Left hindlimb (tissue), 1 donor: ENCODE data around the gene RMND1.
"Not testable (repeated sequence)": the region's sequence is repeated elsewhere in the genome, so short reads cannot be mapped to it uniquely, and the experiment has no call there.

ENCODE experiments used
- DNase-seq: peaks from one replicate; pipeline ENCODE4 v3.0.0-alpha.2; 2018

The RMND1 gene

DNA sequence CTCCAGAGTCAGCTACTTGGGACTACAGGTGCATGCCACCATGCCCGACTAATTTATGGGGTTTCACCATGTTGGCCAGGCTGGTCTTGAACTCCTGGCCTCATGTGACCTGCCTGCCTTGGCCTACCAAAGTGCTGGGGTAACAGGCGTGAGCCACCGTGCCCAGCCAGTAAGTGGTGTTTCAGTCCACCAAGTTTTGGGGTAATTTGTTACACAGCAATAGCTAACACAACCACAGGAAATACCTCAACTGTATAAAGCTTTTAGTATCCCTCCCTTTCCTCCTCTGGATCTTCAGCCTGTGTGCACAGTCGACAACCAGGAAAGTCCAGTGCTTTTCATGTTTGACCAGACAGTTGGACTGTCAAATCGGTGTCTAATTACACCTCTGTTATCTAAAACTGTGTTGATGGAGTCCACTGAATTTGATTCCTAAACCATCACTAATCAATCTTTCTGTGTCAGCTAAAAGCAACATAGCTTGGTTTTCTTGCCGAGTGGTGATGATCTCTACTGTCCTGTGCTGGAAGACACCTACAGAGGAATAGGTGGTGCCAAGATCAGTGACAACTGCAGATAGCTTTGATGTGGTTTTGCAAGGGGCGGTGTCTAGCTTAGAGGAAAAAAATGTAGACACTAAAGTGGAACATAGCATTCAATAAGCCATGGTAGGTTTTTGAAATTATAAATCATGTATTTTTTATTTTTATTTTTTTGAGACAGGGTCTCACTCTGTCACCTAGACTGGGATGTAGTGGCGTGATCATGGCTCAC lies 38.4 kb downstream of the RMND1 start:
- no peak for DNase-seq

DNA sequence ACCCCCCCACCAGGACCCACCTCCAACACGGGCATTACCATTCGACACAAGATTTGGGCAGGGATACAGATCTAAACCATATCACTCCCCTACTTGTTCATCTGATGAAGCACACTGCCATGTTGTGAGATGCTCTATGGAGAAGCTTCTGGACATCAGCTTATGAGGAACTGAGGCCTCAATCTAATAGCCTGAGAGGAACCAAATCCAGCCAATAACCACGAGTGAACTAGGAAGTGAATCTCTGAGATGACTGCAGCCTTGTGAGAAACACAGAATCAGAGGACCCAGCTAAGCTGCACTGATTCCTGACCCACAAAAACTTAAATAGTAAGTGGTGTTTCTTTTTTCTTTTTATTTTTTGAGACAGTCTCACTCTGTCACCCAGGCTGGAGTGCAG lies 39.0 kb downstream of the RMND1 start:
- no peak for DNase-seq

DNA sequence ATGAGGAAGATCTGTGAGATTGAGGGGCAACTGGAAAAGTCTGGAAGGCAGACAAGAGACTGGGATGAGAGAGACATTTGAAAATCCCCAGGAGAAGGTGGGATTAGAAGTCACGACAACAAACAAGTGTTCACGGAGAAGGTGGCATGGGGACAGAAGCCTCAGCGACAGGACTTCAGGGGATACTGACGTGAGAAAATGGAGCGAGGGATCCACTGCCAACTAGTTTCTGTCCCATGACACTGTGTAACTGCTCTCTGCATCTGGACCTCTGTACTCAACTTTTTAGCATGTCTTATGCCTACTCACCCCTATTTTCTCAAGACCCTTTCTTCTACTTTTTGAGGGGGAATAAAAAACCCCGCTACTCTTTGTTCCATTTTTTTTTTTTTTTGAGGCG lies 42.2 kb downstream of the RMND1 start:
- no peak for DNase-seq

DNA sequence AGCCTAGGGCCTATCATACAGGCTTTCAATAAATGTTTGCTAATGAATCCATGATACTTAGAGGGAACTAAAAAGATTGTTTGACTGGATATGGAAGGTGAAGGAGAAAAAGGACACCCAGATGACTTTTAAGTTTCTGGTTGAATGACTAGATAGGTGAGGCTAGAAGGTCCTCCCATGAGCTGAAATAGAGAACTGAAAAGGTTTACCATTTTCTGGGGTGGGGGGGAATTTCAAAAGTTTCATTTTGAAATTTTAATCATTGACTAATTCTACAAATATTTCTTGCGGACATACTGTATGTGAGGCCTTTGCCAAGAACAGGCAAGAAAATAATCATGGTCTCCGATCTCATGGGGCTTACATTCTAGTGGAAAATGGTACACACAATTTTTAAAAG lies 42.7 kb downstream of the RMND1 start:
- DNase-seq = no peak

DNA sequence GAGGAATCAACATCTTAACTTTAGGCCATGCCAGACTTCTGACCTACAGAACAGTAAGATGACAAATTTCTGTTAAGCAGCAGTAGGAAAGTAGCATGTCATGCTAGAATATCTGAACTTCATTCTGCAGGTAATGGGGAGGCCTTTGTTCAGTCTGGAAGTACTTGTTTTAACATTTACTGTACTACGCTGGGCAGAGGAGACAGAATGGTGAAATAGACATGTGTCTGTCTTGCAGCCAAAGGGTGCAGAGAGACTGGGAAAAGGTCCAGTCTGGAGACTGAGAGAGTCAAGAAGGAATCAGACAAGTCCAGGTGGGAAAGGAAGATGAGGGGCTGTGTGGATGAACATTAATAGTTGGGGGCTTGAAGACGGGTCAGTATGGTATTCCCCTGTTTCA lies 43.1 kb downstream of the RMND1 start:
- no peak for DNase-seq

DNA sequence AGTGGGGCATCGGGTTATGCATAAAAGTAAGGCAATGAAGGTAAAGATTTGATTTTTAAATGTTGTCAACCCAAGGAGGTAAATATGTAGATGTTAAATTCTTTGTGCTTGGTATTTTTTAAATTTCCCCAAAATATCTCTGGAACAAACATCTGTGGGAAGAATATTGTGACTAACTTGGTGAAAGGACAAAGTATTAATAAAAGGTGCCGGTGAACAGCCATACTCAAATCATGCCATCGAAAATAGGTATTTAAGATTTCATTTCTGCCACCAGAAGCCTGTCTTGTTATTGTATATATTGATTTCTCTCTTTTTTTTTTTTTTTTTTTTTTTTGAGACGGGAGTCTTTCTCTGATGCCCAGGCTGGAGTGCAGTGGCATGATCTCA lies 48.0 kb downstream of the RMND1 start:
- DNase-seq = no peak

DNA sequence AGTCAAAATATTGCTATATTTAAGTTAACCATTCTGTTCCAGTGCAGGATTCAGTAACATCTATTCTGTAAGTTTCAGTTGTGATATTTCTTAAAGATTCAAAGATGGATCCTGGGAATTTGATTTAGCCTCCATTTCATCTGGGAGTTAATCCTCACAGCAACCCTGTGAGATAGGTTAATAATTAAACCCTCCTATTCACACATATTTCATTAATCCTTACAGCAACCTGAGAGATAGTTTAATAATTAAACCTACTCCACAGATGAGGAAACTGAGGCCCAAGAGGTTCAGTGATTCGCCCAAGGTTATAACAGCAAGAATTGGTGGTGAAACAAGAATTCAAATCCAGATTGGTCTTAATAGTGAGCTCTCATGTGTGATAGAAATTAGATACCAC lies 49.7 kb downstream of the RMND1 start:
- DNase-seq = no peak

DNA sequence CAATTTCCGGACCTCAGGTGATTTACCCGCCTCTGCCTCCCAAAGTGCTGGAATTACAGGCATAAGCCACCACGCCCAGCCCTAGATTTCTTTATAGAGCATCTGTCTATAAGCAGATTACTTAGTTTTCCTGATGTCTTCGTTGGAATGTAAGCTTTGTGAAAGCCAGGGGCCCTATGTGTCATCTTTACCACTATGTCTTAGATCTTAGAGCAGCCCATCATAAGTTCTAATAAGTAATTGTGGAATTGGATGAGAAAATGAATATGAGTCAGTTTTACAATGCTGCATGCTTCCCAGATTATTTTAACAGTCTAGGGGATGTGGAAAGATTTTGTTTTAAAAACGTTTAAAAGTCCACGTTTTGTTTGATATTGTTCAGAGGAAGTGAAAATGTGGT lies 51.5 kb downstream of the RMND1 start:
- no peak for DNase-seq

DNA sequence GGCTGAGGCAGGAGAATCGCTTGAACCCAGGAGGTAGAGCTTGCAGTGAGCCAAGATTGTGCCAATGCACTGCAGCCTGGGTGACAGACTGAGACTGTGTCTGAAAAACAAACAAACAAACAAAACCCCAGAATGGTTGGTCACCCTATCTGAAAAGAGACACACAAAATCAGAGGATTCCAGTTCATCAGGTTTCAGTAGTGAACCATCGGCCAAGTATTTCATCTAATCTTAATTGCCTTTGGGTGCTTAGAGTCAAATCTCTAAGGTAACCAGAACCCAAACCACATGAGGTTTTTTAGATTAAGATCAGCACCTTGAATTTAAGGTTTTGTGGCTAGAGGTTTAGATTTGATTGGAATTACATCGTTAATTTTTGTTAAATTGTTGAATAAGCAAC lies 52.2 kb downstream of the RMND1 start:
- DNase-seq = no peak

DNA sequence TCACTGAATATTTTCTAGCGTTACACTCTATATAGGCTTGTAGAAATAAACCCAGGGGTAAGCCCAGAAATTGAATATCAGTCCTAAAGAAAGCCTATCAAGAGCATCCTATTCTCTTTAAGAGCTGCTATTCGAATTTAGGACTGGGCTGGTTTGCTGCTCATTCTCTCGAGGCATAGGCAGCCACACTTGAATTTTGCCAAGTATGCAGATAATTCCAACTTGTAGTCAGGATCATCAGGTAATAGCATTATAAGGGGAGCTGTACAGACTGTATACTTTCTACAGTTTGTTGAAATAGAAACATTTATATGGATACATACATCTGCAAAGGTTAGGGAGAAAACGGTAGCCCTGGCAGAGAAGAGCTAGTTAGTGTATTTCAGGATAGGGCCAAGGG lies 58.5 kb downstream of the RMND1 start:
- no peak for DNase-seq

DNA sequence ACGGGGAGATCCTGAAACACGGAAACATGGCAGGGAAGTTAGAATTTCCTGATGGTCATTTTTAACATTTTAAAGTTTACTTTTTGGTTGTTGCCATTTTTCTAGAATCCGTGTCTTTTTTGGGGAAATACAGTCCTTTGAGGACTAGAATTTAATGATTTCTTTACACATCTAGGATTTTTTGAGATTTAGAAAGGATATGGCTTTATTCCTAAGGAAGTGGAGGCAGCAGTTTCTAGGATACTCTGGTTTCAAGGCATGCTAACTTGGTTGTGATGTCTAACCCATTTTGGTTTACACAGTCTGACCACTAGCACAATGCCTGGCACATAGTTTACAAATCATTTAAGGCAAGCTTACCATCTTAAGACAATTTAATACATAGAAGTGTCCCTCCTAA lies 59.5 kb downstream of the RMND1 start:
- DNase-seq = no peak

DNA sequence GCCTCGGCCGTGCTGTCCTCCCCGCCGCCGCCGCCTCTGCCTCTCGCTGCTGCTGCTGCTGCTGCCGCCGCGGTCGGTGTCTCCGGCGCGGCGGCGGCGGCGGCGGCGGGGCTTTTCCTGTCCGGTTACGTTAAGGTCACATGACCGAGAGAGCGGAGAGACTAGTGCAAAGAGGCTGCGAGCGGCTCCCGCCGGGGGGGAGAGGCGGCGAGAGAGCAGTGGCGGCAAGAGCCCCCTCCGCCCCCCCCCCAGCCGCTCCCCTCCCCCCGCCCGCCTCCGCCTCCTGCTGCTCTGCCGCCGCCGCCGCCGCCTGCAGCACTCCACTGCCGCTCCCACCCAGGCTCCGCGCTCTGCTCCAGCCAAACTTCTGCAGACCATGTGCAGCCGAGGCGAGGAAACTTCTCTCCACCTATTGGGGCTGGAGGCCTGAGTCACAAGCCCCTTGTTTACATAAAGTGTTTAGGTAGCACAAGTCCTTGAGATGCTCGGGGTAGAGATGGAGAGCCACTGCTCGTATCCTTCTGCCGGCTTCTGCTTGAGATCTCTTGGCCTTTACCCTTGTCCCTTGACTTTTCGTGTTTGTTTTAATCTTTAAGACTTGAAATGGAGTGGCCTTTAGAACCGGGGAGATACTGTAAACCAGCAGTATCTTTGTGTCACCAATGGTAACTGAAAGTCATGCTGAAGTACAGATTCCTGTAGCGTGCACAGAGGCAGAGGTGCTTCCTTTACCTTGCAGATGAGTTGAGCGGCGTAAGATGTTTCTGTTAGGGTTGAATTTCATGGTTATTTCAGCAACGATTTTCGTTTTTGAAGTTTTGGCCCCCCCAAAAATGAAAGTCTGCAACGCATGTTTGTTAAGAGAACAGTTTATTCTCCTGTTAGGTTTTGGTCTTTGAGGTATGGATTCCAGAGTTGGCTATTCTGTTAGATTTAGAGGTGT lies 60.2 kb downstream of the RMND1 start, which contains the start of gene ZBTB2:
Gene ZBTB2 (minus strand): TSS at position 89 of the 943 bp plus-strand sequence. CDS start 17,922 bp downstream, outside the sequence.
- peak; percentile 83 for DNase-seq

DNA sequence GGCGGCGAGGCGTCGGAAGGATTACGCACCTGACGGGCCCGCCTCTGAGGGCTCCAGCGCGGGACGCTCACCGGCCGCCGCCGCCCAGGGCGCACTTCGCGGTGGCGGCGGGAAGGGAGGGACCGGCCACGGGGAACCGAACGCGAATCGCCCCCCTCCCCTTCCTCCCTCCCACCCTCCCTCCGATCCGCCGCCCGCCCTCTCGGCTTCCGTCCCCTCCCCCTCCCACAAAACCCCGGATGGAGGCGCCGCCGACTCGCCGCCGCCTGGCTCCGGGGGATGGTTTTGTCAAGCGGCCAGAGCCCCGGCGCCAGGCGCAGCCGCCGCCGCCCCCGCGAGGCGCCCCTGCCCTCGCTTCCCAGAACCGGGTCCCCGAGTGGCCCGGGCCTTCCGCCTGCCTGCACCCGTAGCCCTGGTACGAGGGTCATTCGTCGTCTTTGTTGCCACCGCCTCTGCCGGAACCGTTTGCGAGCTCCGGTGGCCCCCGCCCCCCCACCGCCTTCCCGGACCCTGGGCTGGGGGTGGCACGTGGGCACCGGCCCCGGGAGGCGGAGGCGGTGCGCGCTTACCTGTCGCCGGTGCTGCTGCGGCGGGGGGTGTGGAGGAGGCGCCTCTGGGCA lies 61.0 kb downstream of the RMND1 start:
- peak; percentile 89 for DNase-seq

DNA sequence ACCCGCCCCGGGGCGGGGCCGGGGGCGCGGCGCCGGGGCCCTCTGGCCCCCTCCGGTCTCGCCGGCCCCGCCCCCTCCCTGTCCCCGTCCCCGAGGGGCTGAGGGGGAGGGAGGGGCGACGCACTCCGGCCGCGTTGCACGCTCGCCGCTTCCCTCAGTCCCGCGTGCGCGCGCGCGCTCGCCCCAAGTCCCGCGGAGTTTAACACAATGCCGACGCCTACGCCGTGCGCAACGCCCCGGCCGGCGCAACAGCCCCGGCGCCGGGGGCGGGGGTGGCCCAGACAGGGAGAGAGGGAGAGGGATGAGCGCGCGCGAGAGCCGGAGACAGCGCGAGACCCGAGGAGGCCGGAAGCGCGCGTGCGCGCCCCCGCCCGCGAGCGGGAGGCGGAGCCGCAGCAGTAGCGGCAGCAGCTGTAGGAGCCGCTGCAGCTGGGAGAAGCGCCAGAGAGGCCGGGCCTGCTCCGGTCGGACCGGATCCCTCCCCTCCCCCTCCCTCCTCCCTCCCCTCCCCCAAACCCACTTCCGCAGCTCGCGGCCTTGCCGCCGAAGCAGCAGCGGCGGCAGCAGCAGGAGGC lies 61.6 kb downstream of the RMND1 start:
- DNase-seq = peak; percentile 99

DNA sequence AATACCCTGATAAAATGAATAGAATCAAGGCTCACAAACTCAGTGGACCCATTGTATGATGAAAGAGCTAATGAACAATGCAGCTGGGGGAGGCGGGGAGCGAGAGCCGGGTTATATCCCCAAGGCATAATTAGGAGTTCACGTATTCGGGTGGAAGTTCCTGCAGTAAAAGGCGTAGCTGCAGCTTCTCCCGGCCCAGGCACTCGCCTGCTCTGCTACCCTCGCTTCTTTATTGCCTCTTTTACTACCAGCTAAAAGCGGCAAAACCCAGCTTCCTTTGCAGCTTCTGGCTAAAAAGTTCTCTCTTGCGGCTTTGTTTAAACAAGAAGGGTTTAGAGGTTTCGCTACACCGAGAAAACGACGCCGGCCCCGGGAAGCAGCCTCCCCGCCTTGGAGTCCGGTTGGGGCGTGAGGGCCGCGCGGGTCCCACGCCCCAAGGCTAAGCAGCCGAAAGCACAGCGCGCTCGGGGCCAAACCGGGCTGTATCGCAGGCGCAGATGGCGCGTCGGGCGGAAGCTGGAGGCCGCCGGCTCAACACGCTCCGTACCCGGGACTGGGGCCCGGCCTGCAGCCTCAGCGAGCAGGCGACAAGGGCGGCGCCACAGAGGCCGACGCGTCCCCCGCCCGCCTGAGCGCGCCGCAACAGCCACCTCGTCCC lies 62.2 kb downstream of the RMND1 start:
- peak; percentile 79 for DNase-seq

DNA sequence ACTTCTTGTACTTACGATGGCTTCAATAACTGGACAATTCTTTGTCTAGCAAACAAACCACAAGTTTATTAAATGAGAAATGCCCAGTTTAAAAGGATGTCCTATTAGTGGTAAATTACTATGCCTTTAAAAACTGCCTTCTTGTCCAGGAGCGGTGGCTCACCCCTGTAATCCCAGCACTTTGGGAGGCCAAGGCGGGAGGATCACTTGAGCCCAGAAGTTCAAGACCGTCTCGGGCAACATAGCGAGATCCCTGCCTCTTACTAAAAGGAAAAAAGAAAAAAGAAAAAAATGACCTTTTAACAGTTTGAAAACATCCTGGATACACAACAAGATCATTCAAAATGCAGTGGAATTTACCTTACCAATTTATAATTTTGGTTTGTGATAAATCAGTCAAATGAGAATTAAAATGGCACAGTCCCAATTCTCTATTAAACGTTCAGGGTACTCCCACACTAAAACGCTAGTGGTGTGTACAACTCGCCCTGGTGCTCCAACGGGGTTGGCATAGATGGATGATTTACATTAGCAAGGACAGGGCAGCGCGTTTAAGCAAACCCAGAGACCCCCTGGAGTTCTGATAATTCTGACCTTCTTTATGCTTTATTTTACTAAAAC lies 62.8 kb downstream of the RMND1 start:
- no peak for DNase-seq

DNA sequence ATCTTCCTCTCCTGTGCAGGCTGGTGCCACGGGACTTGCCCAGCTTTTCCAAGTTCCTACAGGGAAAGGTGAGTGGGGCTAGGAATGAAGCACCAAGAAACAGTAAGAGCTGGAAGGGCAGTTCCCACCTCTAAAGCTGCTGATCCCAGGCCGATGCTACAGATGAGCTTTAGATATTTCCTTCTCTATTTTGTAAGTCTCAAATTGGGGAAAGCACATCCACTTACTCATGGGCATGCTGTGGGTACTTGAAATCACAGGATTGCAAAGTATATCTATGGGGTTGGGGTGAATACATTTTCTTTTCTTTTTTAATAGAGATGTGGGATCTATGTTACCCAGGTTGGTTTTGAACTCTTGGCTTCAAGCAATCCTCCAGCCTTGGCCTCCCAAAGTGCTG lies 63.7 kb downstream of the RMND1 start:
- DNase-seq = no peak

DNA sequence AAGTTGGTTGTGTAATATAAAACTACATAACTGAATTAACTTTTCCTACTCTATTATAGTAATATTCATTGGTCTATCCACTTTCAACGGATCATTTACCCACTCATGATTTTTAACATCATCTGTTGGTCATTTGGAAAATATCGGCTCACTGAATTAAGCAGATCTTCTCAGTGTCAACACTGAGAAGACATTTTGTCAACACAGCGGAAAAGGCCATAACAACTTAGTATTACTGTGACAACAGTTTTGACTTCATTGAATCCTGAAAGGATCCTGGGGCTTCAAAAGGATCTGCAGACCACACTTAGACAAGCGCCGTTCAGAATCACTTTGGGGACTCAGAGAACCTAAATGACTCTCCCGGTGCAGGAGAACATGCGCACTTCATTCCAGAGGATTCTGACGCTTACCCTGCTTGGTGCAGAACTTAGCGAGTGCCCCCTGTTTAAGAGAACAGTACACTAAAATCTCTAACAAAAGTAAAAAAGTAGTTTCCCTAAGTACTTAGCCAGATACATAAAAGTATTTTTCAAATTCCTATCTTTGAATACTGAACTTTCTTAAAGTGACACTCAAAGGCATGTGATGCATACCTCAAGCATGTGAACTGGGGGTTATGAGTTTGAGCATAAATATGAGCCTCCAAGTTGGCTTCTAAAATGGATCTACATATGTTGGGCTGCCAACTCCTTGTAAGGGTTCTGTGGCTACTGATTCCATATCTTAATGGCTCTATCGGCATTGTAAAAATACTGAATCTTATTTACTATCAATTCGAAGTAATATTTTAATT lies 64.6 kb downstream of the RMND1 start:
- no peak for DNase-seq

DNA sequence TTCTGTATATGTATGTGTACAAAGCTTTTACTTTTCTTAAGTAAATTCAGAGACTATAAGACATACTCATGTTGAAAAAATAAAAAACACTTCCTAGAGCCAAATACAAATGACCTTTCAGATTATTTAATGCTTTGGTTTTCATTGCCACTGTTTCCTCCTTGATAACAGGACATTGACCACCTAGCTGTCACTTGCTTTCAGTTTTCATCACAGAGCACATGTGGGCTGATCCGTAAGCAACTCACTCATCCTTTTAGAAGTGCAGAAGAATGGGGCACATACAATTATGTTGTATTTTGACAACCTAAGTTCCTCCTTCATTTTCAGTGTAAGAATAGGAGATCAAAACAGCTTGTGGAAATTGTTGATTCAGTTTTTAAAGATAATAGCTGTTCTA lies 66.7 kb downstream of the RMND1 start:
- no peak for DNase-seq

DNA sequence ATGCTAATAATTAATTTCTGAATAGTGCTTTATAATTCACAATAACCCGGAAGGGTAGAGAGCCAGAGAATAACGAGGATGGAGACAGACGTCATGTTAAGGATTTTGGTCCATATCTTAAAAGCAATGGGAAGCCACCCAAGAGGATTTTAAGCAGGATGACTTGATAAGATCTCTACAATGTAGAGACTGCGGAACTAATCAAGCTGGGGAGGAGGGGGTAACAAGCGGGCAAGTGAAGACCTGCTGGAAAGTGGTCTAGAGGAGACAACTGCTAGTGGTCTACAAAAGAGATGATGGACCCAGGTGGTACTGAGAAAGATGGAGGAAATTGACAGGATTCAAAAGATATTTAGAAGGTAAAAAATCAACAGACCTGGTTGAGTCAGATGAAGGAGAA lies 67.8 kb downstream of the RMND1 start:
- DNase-seq = no peak

DNA sequence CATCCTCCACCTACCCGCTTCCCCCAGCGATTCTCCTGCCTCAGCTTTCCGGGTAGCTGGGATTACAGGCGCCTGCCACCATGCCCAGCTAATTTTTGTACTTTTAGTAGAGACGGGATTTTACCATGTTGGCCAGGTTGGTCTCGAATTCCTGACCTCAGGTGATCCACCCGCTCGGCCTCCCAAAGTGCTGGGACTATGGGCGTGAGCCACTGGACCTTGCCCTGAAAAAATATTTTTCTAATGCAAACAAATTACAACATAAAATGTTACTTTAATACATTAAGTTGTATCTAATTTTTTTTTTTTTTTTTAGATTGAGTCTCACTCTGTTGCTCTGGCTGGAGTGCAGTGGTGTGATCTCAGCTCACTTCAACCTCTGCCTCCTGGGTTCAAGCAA lies 69.3 kb downstream of the RMND1 start:
- DNase-seq = not testable (repeated sequence)
